ENCODE data around the gene VWA8. TPM values are rescaled to one million over a fixed set of nuclear protein-coding genes. Genes with fewer than 3 reads are reported as not detected.

VWA8 gene
- polyA plus RNA-seq, 3 donors: 2.0 to 4.4 (median 3.4) TPM

DNA sequence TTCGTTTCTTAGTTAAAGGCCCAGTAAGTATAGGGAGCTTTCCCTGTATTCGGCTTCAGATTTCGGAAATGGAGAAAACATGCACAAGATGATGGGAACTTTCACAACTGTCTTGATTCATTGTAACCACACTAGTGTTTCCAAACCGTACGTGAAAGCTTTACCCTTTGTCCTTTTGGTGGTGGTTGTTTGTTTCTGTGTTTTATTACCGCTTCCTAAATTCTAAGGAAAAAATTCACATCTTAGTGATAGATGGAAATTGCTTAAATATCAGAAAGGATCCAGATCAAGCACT is 504 bp upstream of the VWA8 start:
- Histone ChIP-seq H3K27ac (ENCODE audit: low read depth in 1 of 2, low read length in 2 of 2) (peak overlapping the region in 1 of 2 donors; percentile 51), H3K27me3 (ENCODE audit: control insufficient read depth in 2 of 2, insufficient read depth in 2 of 2, low read length in 2 of 2) (peaks cover 0 to 4% of the 10 kb centered on the region in 2 donors), H3K9ac (ENCODE audit: insufficient read depth, low read length, poor library complexity, severe bottlenecking) (peak overlapping the region; percentile 75), H3K36me3 (replicated peaks in 1 of 2; ENCODE audit: control insufficient read depth in 1 of 2, insufficient read depth in 2 of 2, low read length in 2 of 2) (no peaks in the 10 kb centered on the region), H3K4me1 (ENCODE audit: control insufficient read depth in 1 of 2, insufficient read depth in 2 of 2, low read length in 2 of 2) (peaks cover 15 to 19% of the 10 kb centered on the region in 2 donors), H3K79me2 (ENCODE audit: insufficient read depth, low read length) (no peaks in the 10 kb centered on the region), H2AFZ (ENCODE audit: insufficient read depth, low read depth, low read length, poor library complexity, severe bottlenecking) (peak overlapping the region; percentile 100), H3K4me2 (replicated peaks; ENCODE audit: extremely low read depth, low read length, poor library complexity, severe bottlenecking) (peak overlapping the region; percentile 85), H3K9me3 (replicated peaks in 1 of 2; ENCODE audit: control insufficient read depth in 1 of 2, insufficient read depth in 1 of 2, low read length in 2 of 2) (no peaks in the 10 kb centered on the region), H3K4me3 (replicated peaks in 1 of 3; ENCODE audit: low read depth in 2 of 3, low read length in 3 of 3) (peak overlapping the region; percentile 75 to 85 (median 81)), H4K20me1 (ENCODE audit: insufficient read depth, low read length) (no peaks in the 10 kb centered on the region)
- Mint-ChIP-seq H3K36me3 (peaks cover 0 to 3% of the 10 kb centered on the region in 2 donors), H3K27me3 (ENCODE audit: low read depth in 3 of 3) (peaks cover 0 to 9% (median 4%) of the 10 kb centered on the region in 3 donors), H3K27ac (peak overlapping the region in 4 of 7 donors; percentile 30 to 78 (median 66)), H3K4me1 (peaks cover 21% of the 10 kb centered on the region), H3K9me3 (peaks cover 0 to 3% (median 0%) of the 10 kb centered on the region in 7 donors), H3K4me3 (peak overlapping the region; percentile 92 to 93)
- TF ChIP-seq, protein P1, sequence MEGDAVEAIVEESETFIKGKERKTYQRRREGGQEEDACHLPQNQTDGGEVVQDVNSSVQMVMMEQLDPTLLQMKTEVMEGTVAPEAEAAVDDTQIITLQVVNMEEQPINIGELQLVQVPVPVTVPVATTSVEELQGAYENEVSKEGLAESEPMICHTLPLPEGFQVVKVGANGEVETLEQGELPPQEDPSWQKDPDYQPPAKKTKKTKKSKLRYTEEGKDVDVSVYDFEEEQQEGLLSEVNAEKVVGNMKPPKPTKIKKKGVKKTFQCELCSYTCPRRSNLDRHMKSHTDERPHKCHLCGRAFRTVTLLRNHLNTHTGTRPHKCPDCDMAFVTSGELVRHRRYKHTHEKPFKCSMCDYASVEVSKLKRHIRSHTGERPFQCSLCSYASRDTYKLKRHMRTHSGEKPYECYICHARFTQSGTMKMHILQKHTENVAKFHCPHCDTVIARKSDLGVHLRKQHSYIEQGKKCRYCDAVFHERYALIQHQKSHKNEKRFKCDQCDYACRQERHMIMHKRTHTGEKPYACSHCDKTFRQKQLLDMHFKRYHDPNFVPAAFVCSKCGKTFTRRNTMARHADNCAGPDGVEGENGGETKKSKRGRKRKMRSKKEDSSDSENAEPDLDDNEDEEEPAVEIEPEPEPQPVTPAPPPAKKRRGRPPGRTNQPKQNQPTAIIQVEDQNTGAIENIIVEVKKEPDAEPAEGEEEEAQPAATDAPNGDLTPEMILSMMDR (IDR thresholded peaks at IDR 0.05): no peak
- no peak for DNase-seq
- 17% methylated on average over 1 of the region's 6 CpGs for WGBS (ENCODE audit: insufficient coverage)
- intact Hi-C loops (cut with micrococcal nuclease): no loop called here

DNA sequence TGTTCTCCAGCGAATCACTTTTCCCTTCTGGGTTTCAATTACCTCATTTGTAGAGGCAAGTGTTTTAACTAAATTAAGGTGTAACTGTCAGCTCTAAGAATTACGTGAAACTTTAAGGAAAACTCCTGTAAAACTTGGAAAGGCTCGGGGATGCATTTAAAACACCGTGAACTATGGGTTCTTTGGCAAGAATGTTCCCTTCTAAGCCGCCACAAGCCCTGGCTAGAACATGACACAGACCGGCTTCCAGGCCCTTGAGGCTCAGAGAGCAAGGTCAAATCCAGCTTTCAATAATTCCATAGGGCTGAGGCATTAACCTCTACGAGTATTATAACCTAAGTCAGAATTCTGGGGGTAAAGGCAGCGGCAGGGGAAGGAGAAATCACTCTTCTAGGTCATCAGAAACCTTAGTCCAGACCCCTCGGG is 685 bp downstream of the VWA8 start:
- Histone ChIP-seq H3K27me3 (ENCODE audit: control insufficient read depth in 2 of 2, insufficient read depth in 2 of 2, low read length in 2 of 2) (peaks cover 0 to 4% of the 10 kb centered on the region in 2 donors), H3K36me3 (replicated peaks in 1 of 2; ENCODE audit: control insufficient read depth in 1 of 2, insufficient read depth in 2 of 2, low read length in 2 of 2) (no peaks in the 10 kb centered on the region), H2AFZ (ENCODE audit: insufficient read depth, low read depth, low read length, poor library complexity, severe bottlenecking) (peak overlapping the region; percentile 100), H4K20me1 (ENCODE audit: insufficient read depth, low read length) (no peaks in the 10 kb centered on the region), H3K27ac (ENCODE audit: low read depth in 1 of 2, low read length in 2 of 2) (peak overlapping the region in 1 of 2 donors; percentile 51), H3K4me3 (replicated peaks in 1 of 3; ENCODE audit: low read depth in 2 of 3, low read length in 3 of 3) (peak overlapping the region; percentile 75 to 85 (median 81)), H3K79me2 (ENCODE audit: insufficient read depth, low read length) (peaks cover 7% of the 10 kb centered on the region), H3K4me1 (ENCODE audit: control insufficient read depth in 1 of 2, insufficient read depth in 2 of 2, low read length in 2 of 2) (peaks cover 20 to 27% of the 10 kb centered on the region in 2 donors), H3K4me2 (replicated peaks; ENCODE audit: extremely low read depth, low read length, poor library complexity, severe bottlenecking) (peak overlapping the region; percentile 85), H3K9me3 (replicated peaks in 1 of 2; ENCODE audit: control insufficient read depth in 1 of 2, insufficient read depth in 1 of 2, low read length in 2 of 2) (peaks cover 0 to 6% of the 10 kb centered on the region in 2 donors), H3K9ac (ENCODE audit: insufficient read depth, low read length, poor library complexity, severe bottlenecking) (peak overlapping the region; percentile 75)
- Mint-ChIP-seq H3K4me1 (peaks cover 27% of the 10 kb centered on the region), H3K27me3 (ENCODE audit: low read depth in 3 of 3) (peaks cover 0 to 9% (median 4%) of the 10 kb centered on the region in 3 donors), H3K27ac (peak overlapping the region in 6 of 7 donors; percentile 60 to 88 (median 81)), H3K36me3 (peaks cover 0 to 3% of the 10 kb centered on the region in 2 donors), H3K4me3 (peak overlapping the region; percentile 92 to 93), H3K9me3 (peaks cover 0 to 7% (median 0%) of the 10 kb centered on the region in 7 donors)
- WGBS (ENCODE audit: insufficient coverage): 27% methylated on average over 6 of the region's 9 CpGs
- TF ChIP-seq, protein P1 (IDR thresholded peaks at IDR 0.05): no peak
- intact Hi-C loops (cut with micrococcal nuclease): no loop called here
- no peak for DNase-seq
